MM.1S (cell line): ENCODE measurements around the gene ATP6V1A.
"Not testable (repeated sequence)": the region's sequence is repeated elsewhere in the genome, so short reads cannot be mapped to it uniquely, and the experiment has no call there.

Experiments used
- EZH2 ChIP-seq: fragments of 300-600 bp; sonication (generic); optimal IDR thresholded peaks from 2 replicates; pipeline ENCODE3; 2017; ENCODE audit warnings: low read depth, mild to moderate bottlenecking, antibody characterized with exemption, low read length, mixed read lengths
- EZH2phosphoT487 ChIP-seq: fragments of 300-600 bp; sonication (generic); IDR thresholded peaks from 2 replicates; pipeline ENCODE4 v1.6.1; 2018; ENCODE audit warnings: antibody characterized with exemption, low read length
- TF ChIP-seq, protein P1 (sequence below): fragments of 300-600 bp; sonication (generic); IDR thresholded peaks from 2 replicates; pipeline ENCODE4 v1.5.1; 2016; ENCODE audit warnings: antibody characterized with exemption, low read length, mixed read lengths

DNA sequence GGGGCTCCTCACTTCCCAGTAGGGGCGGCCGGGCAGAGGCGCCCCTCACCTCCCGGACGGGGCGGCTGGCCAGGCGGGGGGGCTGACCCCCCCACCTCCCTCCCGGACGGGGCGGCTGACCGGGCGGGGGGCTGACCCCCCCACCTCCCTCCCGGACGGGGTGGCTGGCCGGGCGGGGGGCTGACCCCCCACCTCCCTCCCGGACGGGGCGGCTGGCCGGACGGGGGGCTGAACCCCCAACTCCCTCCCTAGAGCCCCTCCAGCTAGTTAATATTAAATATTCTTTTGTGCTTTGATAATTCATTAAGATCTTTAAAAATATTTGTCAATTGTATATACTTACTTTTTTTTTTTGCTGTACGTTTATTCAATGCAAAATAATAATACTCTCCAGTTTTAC is 103.0 kb downstream of the ATP6V1A start:
- TF ChIP-seq, protein P1, sequence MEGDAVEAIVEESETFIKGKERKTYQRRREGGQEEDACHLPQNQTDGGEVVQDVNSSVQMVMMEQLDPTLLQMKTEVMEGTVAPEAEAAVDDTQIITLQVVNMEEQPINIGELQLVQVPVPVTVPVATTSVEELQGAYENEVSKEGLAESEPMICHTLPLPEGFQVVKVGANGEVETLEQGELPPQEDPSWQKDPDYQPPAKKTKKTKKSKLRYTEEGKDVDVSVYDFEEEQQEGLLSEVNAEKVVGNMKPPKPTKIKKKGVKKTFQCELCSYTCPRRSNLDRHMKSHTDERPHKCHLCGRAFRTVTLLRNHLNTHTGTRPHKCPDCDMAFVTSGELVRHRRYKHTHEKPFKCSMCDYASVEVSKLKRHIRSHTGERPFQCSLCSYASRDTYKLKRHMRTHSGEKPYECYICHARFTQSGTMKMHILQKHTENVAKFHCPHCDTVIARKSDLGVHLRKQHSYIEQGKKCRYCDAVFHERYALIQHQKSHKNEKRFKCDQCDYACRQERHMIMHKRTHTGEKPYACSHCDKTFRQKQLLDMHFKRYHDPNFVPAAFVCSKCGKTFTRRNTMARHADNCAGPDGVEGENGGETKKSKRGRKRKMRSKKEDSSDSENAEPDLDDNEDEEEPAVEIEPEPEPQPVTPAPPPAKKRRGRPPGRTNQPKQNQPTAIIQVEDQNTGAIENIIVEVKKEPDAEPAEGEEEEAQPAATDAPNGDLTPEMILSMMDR = not testable (repeated sequence)
- not testable (repeated sequence) for TF ChIP-seq EZH2phosphoT487, EZH2
